ENCODE data around the gene RABGAP1L.

DNA sequence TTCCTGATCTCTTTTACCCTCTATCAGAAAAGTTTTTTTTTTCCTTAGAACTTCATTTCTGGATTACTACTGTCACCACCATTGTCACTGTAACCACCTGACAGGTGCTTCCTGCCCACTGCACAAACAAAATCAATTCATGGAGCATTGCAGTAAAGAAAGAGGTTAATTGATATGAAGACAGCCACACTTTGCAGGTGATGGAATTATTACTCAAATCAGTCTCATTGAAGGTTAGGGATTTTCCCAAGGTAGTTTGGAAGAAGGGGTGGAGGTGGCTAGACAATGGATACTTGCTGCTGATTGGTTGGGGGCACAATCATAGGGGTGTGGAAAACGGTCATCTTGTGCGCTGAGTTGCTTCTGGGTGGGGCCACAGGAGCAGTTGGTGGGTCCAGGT, 609.6 kb downstream of the RABGAP1L start:
- TF ChIP-seq, protein P1, sequence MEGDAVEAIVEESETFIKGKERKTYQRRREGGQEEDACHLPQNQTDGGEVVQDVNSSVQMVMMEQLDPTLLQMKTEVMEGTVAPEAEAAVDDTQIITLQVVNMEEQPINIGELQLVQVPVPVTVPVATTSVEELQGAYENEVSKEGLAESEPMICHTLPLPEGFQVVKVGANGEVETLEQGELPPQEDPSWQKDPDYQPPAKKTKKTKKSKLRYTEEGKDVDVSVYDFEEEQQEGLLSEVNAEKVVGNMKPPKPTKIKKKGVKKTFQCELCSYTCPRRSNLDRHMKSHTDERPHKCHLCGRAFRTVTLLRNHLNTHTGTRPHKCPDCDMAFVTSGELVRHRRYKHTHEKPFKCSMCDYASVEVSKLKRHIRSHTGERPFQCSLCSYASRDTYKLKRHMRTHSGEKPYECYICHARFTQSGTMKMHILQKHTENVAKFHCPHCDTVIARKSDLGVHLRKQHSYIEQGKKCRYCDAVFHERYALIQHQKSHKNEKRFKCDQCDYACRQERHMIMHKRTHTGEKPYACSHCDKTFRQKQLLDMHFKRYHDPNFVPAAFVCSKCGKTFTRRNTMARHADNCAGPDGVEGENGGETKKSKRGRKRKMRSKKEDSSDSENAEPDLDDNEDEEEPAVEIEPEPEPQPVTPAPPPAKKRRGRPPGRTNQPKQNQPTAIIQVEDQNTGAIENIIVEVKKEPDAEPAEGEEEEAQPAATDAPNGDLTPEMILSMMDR (IDR thresholded peaks at IDR 0.05 in 2 of 3, conservative IDR thresholded peaks at IDR 0.05 in 1 of 3; ENCODE audit: borderline replicate concordance in 1 of 3, insufficient read depth in 1 of 3, low read depth in 2 of 3, low read length in 2 of 3), result no peak
- TF ChIP-seq SP1 (IDR thresholded peaks at IDR 0.05; ENCODE audit: low read depth) (no peak), POLR2A (IDR thresholded peaks at IDR 0.05; ENCODE audit: borderline replicate concordance, extremely low read depth, insufficient read depth, insufficient read length) (no peak), FOSL1 (IDR thresholded peaks at IDR 0.05; ENCODE audit: low read depth) (no peak), EGR1 (IDR thresholded peaks at IDR 0.05; ENCODE audit: low read depth) (no peak), EZH2 (IDR thresholded peaks at IDR 0.05) (no peak), SIN3A (IDR thresholded peaks at IDR 0.05; ENCODE audit: low read depth) (no peak), EZH2phosphoT487 (IDR thresholded peaks at IDR 0.05; ENCODE audit: borderline replicate concordance) (no peak), CBX3 (IDR thresholded peaks at IDR 0.05; ENCODE audit: low read depth) (no peak)
- TF ChIP-seq, protein P2, sequence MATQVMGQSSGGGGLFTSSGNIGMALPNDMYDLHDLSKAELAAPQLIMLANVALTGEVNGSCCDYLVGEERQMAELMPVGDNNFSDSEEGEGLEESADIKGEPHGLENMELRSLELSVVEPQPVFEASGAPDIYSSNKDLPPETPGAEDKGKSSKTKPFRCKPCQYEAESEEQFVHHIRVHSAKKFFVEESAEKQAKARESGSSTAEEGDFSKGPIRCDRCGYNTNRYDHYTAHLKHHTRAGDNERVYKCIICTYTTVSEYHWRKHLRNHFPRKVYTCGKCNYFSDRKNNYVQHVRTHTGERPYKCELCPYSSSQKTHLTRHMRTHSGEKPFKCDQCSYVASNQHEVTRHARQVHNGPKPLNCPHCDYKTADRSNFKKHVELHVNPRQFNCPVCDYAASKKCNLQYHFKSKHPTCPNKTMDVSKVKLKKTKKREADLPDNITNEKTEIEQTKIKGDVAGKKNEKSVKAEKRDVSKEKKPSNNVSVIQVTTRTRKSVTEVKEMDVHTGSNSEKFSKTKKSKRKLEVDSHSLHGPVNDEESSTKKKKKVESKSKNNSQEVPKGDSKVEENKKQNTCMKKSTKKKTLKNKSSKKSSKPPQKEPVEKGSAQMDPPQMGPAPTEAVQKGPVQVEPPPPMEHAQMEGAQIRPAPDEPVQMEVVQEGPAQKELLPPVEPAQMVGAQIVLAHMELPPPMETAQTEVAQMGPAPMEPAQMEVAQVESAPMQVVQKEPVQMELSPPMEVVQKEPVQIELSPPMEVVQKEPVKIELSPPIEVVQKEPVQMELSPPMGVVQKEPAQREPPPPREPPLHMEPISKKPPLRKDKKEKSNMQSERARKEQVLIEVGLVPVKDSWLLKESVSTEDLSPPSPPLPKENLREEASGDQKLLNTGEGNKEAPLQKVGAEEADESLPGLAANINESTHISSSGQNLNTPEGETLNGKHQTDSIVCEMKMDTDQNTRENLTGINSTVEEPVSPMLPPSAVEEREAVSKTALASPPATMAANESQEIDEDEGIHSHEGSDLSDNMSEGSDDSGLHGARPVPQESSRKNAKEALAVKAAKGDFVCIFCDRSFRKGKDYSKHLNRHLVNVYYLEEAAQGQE (IDR thresholded peaks at IDR 0.05; ENCODE audit: low read depth), result no peak

Measured in HCT116 (cell line).